C1 segment of cervical spinal cord (tissue), 14 donors: ENCODE results near the gene SLC35E3.

Experiments
- DNase-seq, 14 donors: peaks; one replicate each; lab custom pipeline; 2025; lab: John Stamatoyannopoulos, UW

The SLC35E3 gene

GRCh38 chr12:68745904-68746571 lies at the start of gene SLC35E3:
Gene SLC35E3, plus strand, starts transcription at chr12:68746176. Its CDS starts 202 bp downstream, at chr12:68746378.
- DNase-seq: peak; percentile 22 to 92 (median 88)

GRCh38 chr12:68699486-68699885 lies 46.5 kb upstream of the SLC35E3 start:
- DNase-seq: no peak

DNA sequence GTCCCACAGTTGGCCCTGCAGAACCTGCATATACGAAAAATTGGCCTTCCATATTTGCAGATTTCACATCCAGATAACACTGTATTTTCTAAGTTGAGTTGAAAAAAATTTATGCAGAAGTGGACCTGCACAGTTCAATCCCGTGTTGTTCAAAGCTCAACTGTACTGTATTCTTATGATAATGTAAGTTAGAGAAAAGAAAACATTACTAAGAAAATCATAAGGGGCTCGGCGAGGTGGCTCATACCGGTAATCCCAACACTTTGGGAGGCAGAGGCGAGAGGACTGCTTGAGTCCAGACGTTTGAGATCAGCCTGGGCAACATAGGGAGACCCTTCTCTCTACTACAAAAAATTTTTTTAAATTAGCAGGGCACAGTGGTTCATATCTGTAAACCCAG lies 18.2 kb upstream of the SLC35E3 start:
- no peak for DNase-seq

- no peak for DNase-seq
Observed at GRCh38 chr12:68733661-68734071, 12.3 kb upstream of the SLC35E3 start.

DNA sequence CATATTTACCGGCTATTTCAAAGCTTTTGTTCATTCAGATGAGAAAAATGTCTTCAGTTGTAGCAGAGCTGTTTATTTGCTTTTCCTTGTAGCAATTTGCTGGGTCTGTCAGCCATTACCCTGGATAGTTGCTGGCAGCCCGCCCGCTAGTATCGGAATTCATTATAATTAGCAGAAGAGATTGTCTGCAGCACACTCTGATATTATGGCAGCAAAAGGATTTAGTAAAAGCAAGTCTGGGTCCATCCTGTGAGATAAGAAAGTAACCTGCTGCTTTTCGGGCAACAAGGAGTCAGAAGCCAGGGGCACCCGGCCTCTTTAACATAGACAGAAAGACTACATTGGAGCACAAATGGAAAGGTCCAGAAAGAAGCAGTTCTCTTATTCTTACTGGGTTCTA lies 6.1 kb upstream of the SLC35E3 start:
- no peak for DNase-seq

- no peak for DNase-seq
Observed at GRCh38 chr12:68743356-68743755, 2.6 kb upstream of the SLC35E3 start.

GRCh38 chr12:68745376-68745903 lies 536 bp upstream of the SLC35E3 start:
- DNase-seq: peak in 1 of 14 donors; percentile 42

GRCh38 chr12:68746572-68747180 lies 700 bp downstream of the SLC35E3 start:
- peak in 11 of 14 donors; percentile 33 to 82 (median 67) for DNase-seq

GRCh38 chr12:68749443-68749842 lies 3.5 kb downstream of the SLC35E3 start:
- no peak for DNase-seq

DNA sequence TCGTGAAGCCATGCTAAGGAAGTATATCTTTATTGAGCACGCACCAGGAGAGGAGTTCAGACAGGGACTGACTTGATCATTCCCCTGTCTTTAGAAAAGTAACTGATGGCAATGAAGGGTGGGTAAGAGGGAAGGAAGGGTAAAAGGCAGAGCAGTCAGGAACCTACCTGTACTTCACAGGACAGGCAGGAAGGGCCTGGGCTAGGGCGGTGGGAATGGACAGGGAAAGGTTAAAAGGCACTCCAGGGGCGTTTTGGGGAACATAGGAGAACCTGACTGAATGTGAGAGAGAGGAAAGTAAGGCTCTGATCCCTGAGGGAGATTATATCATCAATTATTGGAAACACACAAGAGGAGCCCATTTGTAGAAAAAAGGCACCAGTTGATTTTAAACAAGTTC lies 3.9 kb downstream of the SLC35E3 start:
- no peak for DNase-seq

DNA sequence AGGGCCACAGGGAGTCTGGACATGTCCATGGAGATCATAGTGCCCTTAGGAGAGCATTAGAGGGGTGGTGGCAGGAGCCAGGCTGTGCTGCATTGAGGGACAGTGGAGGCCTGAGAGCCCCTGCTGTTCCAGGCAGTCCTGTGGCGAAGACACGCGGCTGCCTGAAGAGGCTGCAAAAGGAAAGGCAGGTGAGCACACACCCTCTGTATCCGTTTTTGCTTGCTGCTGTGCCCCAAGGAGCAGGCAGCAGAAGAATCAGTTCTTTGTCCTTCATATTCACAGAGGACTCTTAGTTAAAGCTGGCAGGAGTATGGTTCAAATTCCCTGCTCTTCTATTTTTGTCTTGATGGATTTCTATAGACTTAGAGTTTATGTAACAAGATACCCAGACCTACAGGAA lies 4.5 kb downstream of the SLC35E3 start:
- DNase-seq: peak in 5 of 14 donors; percentile 9 to 29 (median 18)

GRCh38 chr12:68755536-68756243 lies 9.7 kb downstream of the SLC35E3 start:
- no peak for DNase-seq

GRCh38 chr12:68759852-68760251 lies 13.9 kb downstream of the SLC35E3 start:
- DNase-seq: no peak

DNA sequence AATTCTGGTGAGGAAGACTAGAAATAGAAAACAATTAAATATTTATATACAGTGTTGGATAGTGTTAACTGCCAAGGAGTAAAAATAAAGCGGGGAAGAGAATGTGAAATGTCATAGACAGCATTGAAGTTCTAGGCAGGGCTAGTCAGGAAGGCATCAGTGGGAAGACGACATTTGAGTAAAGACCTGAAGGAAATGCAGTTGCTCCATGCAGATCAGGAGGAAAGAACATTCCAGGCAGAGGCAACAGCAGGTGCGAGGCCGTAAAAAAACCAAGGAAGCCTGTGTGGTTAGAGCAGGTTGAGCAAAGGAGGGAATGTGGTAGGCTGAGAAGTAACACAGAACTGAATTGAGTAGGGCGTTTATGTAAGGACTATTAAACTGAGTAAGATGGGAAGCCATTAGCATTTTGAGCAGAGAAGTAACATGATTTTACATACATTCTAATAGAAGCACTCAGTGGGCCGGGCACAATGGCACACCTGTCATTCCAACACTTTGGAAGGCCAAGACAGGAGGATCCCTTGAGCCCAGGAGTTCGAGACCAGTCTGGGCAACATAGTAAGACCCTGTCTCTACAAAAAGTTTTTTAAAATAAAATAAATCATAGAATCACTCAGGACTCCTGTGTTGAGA lies 14.9 kb downstream of the SLC35E3 start:
- DNase-seq: no peak

DNA sequence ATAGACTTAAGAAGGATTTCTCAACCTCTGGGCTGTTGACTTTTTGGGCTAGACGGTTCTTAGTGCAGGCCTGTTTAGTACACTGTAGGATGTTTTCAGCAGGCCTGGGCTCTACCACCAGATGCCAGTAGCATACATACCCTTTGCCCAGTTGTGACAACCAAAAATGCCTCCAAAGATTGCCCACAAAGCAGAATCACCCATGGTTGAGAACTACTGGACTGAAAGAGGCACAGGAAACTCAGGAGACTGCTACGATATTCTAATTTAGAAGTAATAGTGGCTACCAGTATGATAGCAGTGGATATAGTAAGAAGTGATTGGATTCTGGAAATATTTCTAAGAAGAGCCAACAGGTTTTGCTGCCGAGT lies 15.5 kb downstream of the SLC35E3 start:
- DNase-seq: no peak

- DNase-seq: no peak
Observed at GRCh38 chr12:68761901-68762630, 16.1 kb downstream of the SLC35E3 start.

DNA sequence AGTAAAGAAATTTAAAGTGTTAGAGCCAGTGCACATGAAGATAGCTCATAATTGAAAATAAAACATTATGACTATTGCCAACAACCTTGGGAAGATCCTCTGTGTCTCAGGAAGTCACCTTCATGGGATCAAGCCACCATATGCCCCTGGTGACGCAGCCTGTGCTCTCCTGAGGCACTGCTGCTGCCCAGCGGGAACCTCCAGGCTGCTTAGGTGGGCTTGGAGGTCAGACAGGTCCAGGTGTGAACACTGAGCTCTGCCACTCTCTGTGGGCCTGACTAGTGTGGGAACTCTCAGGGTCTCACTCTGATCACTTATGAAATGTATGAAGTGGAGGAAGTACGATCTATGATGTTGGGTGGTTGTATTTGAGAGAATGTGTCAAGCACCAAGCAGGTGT lies 16.7 kb downstream of the SLC35E3 start:
- DNase-seq: no peak

GRCh38 chr12:68765696-68766095 lies 19.7 kb downstream of the SLC35E3 start:
- no peak for DNase-seq

- no peak for DNase-seq
Observed at GRCh38 chr12:68766646-68767045, 20.7 kb downstream of the SLC35E3 start.

DNA sequence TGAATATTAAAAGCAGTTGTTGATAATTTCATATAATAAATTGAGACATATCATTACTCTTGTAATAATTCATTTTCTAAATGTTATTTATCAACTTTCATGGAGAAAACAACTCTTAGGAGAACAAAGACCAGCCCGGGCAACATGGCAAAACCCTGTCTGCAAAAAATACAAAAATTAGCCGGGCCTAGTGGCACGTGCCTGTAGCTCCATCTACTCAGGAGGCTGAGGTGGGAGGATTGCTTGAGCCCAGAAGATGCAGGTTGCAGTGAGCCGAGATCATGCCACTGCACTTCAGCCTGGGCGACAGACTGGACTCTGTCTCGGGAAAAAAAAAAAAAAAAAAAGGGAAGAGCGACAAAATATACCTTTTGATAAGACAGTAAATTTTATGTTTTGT lies 21.2 kb downstream of the SLC35E3 start:
- DNase-seq: no peak

GRCh38 chr12:68768431-68768939 lies 22.5 kb downstream of the SLC35E3 start:
- DNase-seq: no peak
